Thoracic aorta (tissue), 2 donors: ENCODE results near the gene MBD5. TPM values are rescaled to one million over a fixed set of nuclear protein-coding genes. Genes with fewer than 3 reads are reported as not detected.

Experiments
- ATAC-seq: fragments of 150-250 bp; one replicate; pipeline ENCODE4 v1.8.0; 2017; ENCODE audit warnings: low read depth; ENCODE audit not compliant: insufficient number of reproducible peaks, low FRiP score
- DNase-seq: peaks from one replicate; pipeline ENCODE4 v3.0.0-alpha.2; 2020; ENCODE audit warnings: low spot score
- H3K27ac ChIP-seq, 2 donors: fragments of 200-600 bp; sonication (generic); 1 replicate in 1 of 2; 2 replicates in 1 of 2; pipeline ENCODE4 v1.5.1; 2016; ENCODE audit warnings: mild to moderate bottlenecking in 2 of 2, moderate library complexity in 2 of 2
- H3K27me3 ChIP-seq: fragments of 200-600 bp; sonication (generic); replicated peaks from 2 replicates; pipeline ENCODE4 v1.6.0; 2016; ENCODE audit warnings: mild to moderate bottlenecking; ENCODE audit not compliant: insufficient read depth
- H3K36me3 ChIP-seq: fragments of 200-600 bp; sonication (generic); one replicate; pipeline ENCODE4 v1.5.1; 2016
- H3K4me1 ChIP-seq, 2 donors: fragments of 200-600 bp; sonication (generic); 1 replicate in 1 of 2; 2 replicates in 1 of 2; pipeline versions ENCODE4 v1.5.1 to v1.6.0; 2016; ENCODE audit warnings: low read depth in 2 of 2, mild to moderate bottlenecking in 1 of 2; ENCODE audit not compliant: control insufficient read depth in 1 of 2
- H3K4me3 ChIP-seq: fragments of 200-600 bp; sonication (generic); 2 replicates; pipeline ENCODE4 v1.5.1; 2016; ENCODE audit warnings: mild to moderate bottlenecking
- H3K9me3 ChIP-seq: fragments of 200-600 bp; sonication (generic); 2 replicates; pipeline ENCODE4 v1.5.1; 2016
- CTCF ChIP-seq: fragments of 200-600 bp; sonication (generic); IDR thresholded peaks from one replicate; pipeline ENCODE4 v1.5.1; 2019; ENCODE audit warnings: antibody characterized with exemption
- total RNA-seq, 2 donors: library from RNA; depleted of rRNA; stranded (reverse); fragments of >200 nt; gene quantifications; one replicate each; pipeline versions ENCODE4 v1.1.0 to v1.2.3, GENCODE V29; 2016

Gene MBD5
- total RNA-seq, 2 donors from 2014 or later = 35.1 to 50.3 TPM

GRCh38 chr2:148049284-148049683, 28.4 kb downstream of the MBD5 start:
- H3K4me3 ChIP-seq = no peak overlapping the region
- no peaks in the 10 kb centered on the region for H3K9me3 ChIP-seq
- ATAC-seq = no peak
- H3K36me3 ChIP-seq = no peaks in the 10 kb centered on the region
- H3K4me1 ChIP-seq = no peaks in the 10 kb centered on the region
- H3K27me3 ChIP-seq = no peaks in the 10 kb centered on the region
- no peak for TF ChIP-seq CTCF
- DNase-seq = no peak
- H3K27ac ChIP-seq = no peak overlapping the region

GRCh38 chr2:148052687-148053086, 31.8 kb downstream of the MBD5 start:
- Histone ChIP-seq H3K27me3 (no peaks in the 10 kb centered on the region), H3K36me3 (no peaks in the 10 kb centered on the region), H3K4me1 (no peaks in the 10 kb centered on the region), H3K27ac (no peak overlapping the region), H3K9me3 (no peaks in the 10 kb centered on the region), H3K4me3 (no peak overlapping the region)
- DNase-seq (no peak), ATAC-seq (no peak)
- no peak for TF ChIP-seq CTCF

GRCh38 chr2:148058641-148059040, 37.8 kb downstream of the MBD5 start:
- peaks cover 0 to 3% of the 10 kb centered on the region in 2 donors for H3K4me1 ChIP-seq
- no peaks in the 10 kb centered on the region for H3K9me3 ChIP-seq
- DNase-seq (no peak), ATAC-seq (no peak)
- TF ChIP-seq CTCF = no peak
- no peak overlapping the region for H3K4me3 ChIP-seq
- no peak overlapping the region for H3K27ac ChIP-seq
- no peaks in the 10 kb centered on the region for H3K36me3 ChIP-seq
- H3K27me3 ChIP-seq = no peaks in the 10 kb centered on the region

- no peaks in the 10 kb centered on the region for H3K27me3 ChIP-seq
- no peaks in the 10 kb centered on the region for H3K36me3 ChIP-seq
- no peaks in the 10 kb centered on the region for H3K9me3 ChIP-seq
- no peak overlapping the region for H3K27ac ChIP-seq
- peaks cover 0 to 3% of the 10 kb centered on the region in 2 donors for H3K4me1 ChIP-seq
- ATAC-seq (no peak), DNase-seq (no peak)
- no peak for TF ChIP-seq CTCF
- H3K4me3 ChIP-seq = no peak overlapping the region
Measured at GRCh38 chr2:148063633-148064032, 42.7 kb downstream of the MBD5 start.

GRCh38 chr2:148065936-148066335, 45.0 kb downstream of the MBD5 start:
- ATAC-seq (no peak), DNase-seq (no peak)
- Histone ChIP-seq H3K4me1 (no peaks in the 10 kb centered on the region), H3K36me3 (no peaks in the 10 kb centered on the region), H3K27ac (no peak overlapping the region), H3K9me3 (no peaks in the 10 kb centered on the region), H3K27me3 (no peaks in the 10 kb centered on the region), H3K4me3 (no peak overlapping the region)
- no peak for TF ChIP-seq CTCF
